SU-DHL-6 (cell line): Measurements from ENCODE around the gene LDOC1.

ENCODE experiments used
- EZH2phosphoT487 ChIP-seq: fragments of 200-600 bp; sonication (generic), shearing (Covaris generic); conservative IDR thresholded peaks from 2 replicates; pipeline ENCODE4 v1.6.1; 2018; ENCODE audit warnings: mild to moderate bottlenecking, antibody characterized with exemption, low read length, moderate library complexity, mixed read lengths
- TF ChIP-seq, protein P1 (sequence below): fragments of 200-600 bp; sonication (generic); IDR thresholded peaks from one replicate; pipeline ENCODE4 v1.5.1; 2017; ENCODE audit warnings: antibody characterized with exemption, mild to moderate bottlenecking, low read length, moderate library complexity; ENCODE audit not compliant: insufficient read depth, poor library complexity, severe bottlenecking

DNA sequence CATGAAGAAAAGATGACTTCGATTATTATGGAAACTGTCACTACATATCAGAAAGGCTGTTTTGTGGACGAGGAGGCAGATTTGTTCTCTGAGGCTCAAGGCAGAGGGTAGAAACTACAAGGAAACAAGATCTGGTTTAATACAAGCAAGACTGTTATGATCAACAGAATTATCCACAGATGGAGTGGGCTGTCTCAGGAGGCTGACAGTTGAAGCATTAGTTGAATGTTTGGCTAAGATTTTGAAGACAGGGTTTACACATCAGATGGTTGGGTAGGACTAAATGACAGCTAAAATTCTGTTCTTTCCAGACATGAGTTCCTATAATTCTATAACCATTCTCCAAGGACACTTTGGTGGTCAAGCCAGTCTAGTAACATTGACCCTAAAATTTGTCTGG, 49.8 kb downstream of the LDOC1 start:
- TF ChIP-seq, protein P1, sequence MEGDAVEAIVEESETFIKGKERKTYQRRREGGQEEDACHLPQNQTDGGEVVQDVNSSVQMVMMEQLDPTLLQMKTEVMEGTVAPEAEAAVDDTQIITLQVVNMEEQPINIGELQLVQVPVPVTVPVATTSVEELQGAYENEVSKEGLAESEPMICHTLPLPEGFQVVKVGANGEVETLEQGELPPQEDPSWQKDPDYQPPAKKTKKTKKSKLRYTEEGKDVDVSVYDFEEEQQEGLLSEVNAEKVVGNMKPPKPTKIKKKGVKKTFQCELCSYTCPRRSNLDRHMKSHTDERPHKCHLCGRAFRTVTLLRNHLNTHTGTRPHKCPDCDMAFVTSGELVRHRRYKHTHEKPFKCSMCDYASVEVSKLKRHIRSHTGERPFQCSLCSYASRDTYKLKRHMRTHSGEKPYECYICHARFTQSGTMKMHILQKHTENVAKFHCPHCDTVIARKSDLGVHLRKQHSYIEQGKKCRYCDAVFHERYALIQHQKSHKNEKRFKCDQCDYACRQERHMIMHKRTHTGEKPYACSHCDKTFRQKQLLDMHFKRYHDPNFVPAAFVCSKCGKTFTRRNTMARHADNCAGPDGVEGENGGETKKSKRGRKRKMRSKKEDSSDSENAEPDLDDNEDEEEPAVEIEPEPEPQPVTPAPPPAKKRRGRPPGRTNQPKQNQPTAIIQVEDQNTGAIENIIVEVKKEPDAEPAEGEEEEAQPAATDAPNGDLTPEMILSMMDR, result no peak
- TF ChIP-seq EZH2phosphoT487, result no peak
